Left lung (tissue), 10 donors: ENCODE results near the gene GMEB2. TPM values are rescaled to one million over a fixed set of nuclear protein-coding genes. Genes with fewer than 3 reads are reported as not detected.
"Not testable (repeated sequence)": the region's sequence is repeated elsewhere in the genome, so short reads cannot be mapped to it uniquely, and the experiment has no call there.

Experiments
- ATAC-seq: fragments of 200-7000 bp; cut with Tn5 transposase; one replicate; pipeline ENCODE4 v1.9.1; 2020; ENCODE audit warnings: moderate library complexity
- DNase-seq, 4 donors: peaks; one replicate each; pipeline ENCODE4 v3.0.0-alpha.2; 2013 to 2020
- H3K27ac ChIP-seq, 2 donors: fragments of 200-600 bp; sonication (generic) in 1 of 2; one replicate each; pipeline versions ENCODE4 v1.5.0 to v1.8.0; 2020 to 2021
- H3K27me3 ChIP-seq, 2 donors: fragments of 200-600 bp; sonication (generic) in 1 of 2; one replicate each; pipeline versions ENCODE4 v1.5.0 to v1.8.0; 2020 to 2021
- H3K36me3 ChIP-seq, 2 donors: fragments of 200-600 bp; sonication (generic) in 1 of 2; one replicate each; pipeline versions ENCODE4 v1.5.0 to v1.8.0; 2020 to 2021
- H3K4me1 ChIP-seq, 2 donors: fragments of 200-600 bp; one replicate each; pipeline ENCODE4 v1.8.0; 2021
- H3K4me3 ChIP-seq, 2 donors: fragments of 200-600 bp; sonication (generic) in 1 of 2; one replicate each; pipeline versions ENCODE4 v1.5.0 to v1.8.0; 2020 to 2021; ENCODE audit warnings: mild to moderate bottlenecking in 1 of 2
- H3K9me3 ChIP-seq, 2 donors: fragments of 200-600 bp; sonication (generic) in 1 of 2; one replicate each; pipeline versions ENCODE4 v1.5.0 to v1.8.0; 2020 to 2021
- CTCF ChIP-seq, 2 donors: fragments of 200-600 bp; sonication (generic) in 1 of 2; IDR thresholded peaks; one replicate each; pipeline versions ENCODE4 v1.5.0 to v1.8.0; 2021; ENCODE audit warnings: antibody characterized with exemption in 2 of 2
- intact Hi-C, 2 donors: fragments of 100-400 bp; cut with DNase I; formaldehyde crosslinking; loops; one replicate each; pipeline versions ENCODE4 v1.11.2 to v1.14.2; 2022
- polyA plus RNA-seq, 6 donors: library from polyadenylated mRNA; unstranded; fragments of 120-200 nt; gene quantifications; one replicate each; pipeline ENCODE4 v1.2.1, GENCODE V29; 2013; ENCODE audit not compliant: insufficient read length in 6 of 6
- total RNA-seq, 2 donors: library from RNA; stranded (reverse); fragmentation: NEBNext Ultra II Directional; extraction: Animal tissue kit (Norgen Biotek cat#: 25700); gene quantifications; one replicate each; pipeline ENCODE4 v1.2.1, GENCODE V29; 2021
- donor health status: DM: no; HTN: yes; CAD: no.
- donor health status: DM: no; HTN: no; CAD: no.

Gene GMEB2
- total and polyA plus RNA-seq, 8 donors: 8.1 to 12.4 (median 10.2) TPM

GRCh38 chr20:63573647-63574131 lies 53.2 kb downstream of the GMEB2 start:
- peak overlapping the region; percentile 82 to 87 for H3K4me3 ChIP-seq
- ATAC-seq: peak; percentile 38
- peak overlapping the region; percentile 77 to 86 for H3K27ac ChIP-seq
- no peak for TF ChIP-seq CTCF (IDR thresholded peaks at IDR 0.05)
- no peaks in the 10 kb centered on the region for H3K9me3 ChIP-seq
- peaks cover 0 to 47% of the 10 kb centered on the region in 2 donors for H3K4me1 ChIP-seq
- intact Hi-C loops: no loop called here
- peaks cover 0 to 35% of the 10 kb centered on the region in 2 donors for H3K36me3 ChIP-seq
- H3K27me3 ChIP-seq: peaks cover 0 to 51% of the 10 kb centered on the region in 2 donors
- no peak for DNase-seq

- Histone ChIP-seq H3K27me3 (peaks cover 0 to 51% of the 10 kb centered on the region in 2 donors), H3K4me1 (peaks cover 0 to 54% of the 10 kb centered on the region in 2 donors), H3K4me3 (peak overlapping the region; percentile 82 to 87), H3K9me3 (no peaks in the 10 kb centered on the region), H3K36me3 (peaks cover 0 to 42% of the 10 kb centered on the region in 2 donors), H3K27ac (peak overlapping the region in 1 of 2 donors; percentile 86)
- TF ChIP-seq CTCF (IDR thresholded peaks at IDR 0.05): no peak
- peak; percentile 4 for ATAC-seq
- intact Hi-C loops: no loop called here
- no peak for DNase-seq
Observed at GRCh38 chr20:63572788-63573646, 53.9 kb downstream of the GMEB2 start.

- Histone ChIP-seq H3K9me3 (no peaks in the 10 kb centered on the region), H3K27ac (no peak overlapping the region), H3K36me3 (peaks cover 0 to 49% of the 10 kb centered on the region in 2 donors), H3K4me3 (no peak overlapping the region), H3K4me1 (peaks cover 0 to 62% of the 10 kb centered on the region in 2 donors), H3K27me3 (peaks cover 0 to 43% of the 10 kb centered on the region in 2 donors)
- TF ChIP-seq CTCF (IDR thresholded peaks at IDR 0.05): no peak
- intact Hi-C loops: no loop called here
- ATAC-seq: no peak
- DNase-seq: peak in 1 of 4 donors; percentile 76
Observed at GRCh38 chr20:63572071-63572787, 54.7 kb downstream of the GMEB2 start.

- H3K27me3 ChIP-seq: peaks cover 0 to 31% of the 10 kb centered on the region in 2 donors
- intact Hi-C loops, ATAC-seq: not testable (repeated sequence)
Observed at GRCh38 chr20:63571087-63571478, 55.8 kb downstream of the GMEB2 start.

GRCh38 chr20:63570281-63571086 lies 56.4 kb downstream of the GMEB2 start:
- peaks cover 0 to 66% of the 10 kb centered on the region in 2 donors for H3K36me3 ChIP-seq
- no peak for TF ChIP-seq CTCF (IDR thresholded peaks at IDR 0.05)
- H3K4me1 ChIP-seq: peaks cover 0 to 65% of the 10 kb centered on the region in 2 donors
- peaks cover 0 to 31% of the 10 kb centered on the region in 2 donors for H3K27me3 ChIP-seq
- intact Hi-C loops: no loop called here
- no peak overlapping the region for H3K4me3 ChIP-seq
- H3K9me3 ChIP-seq: no peaks in the 10 kb centered on the region
- ATAC-seq (no peak), DNase-seq (no peak)
- no peak overlapping the region for H3K27ac ChIP-seq

More at GRCh38 chr20:63571087-63571478, 55.8 kb downstream of the GMEB2 start:
- Histone ChIP-seq H3K36me3 (peaks cover 0 to 60% of the 10 kb centered on the region in 2 donors), H3K4me1 (peaks cover 0 to 65% of the 10 kb centered on the region in 2 donors)
- DNase-seq, H3K27ac ChIP-seq, H3K9me3 ChIP-seq, H3K4me3 ChIP-seq: not testable (repeated sequence)
